ENCODE results near the gene MSRB3.
"Not testable (repeated sequence)": the region's sequence is repeated elsewhere in the genome, so short reads cannot be mapped to it uniquely, and the experiment has no call there.

Gene MSRB3

GRCh38 chr12:65460063-65460462, 181.6 kb downstream of the MSRB3 start:
- no peak for DNase-seq

GRCh38 chr12:65461017-65461416, 182.5 kb downstream of the MSRB3 start:
- DNase-seq, result no peak

- no peak for DNase-seq
These were observed 184.0 kb downstream of the MSRB3 start for GRCh38 chr12:65462484-65462883.

- DNase-seq, result no peak
These were observed 184.6 kb downstream of the MSRB3 start for GRCh38 chr12:65463082-65463481.

- no peak for DNase-seq
These were observed 185.1 kb downstream of the MSRB3 start for GRCh38 chr12:65463611-65464010.

- DNase-seq, result no peak
These were observed 186.4 kb downstream of the MSRB3 start for GRCh38 chr12:65464930-65465329.

- DNase-seq, result no peak
These were observed 187.5 kb downstream of the MSRB3 start for GRCh38 chr12:65465766-65466547.

GRCh38 chr12:65466911-65467310, 188.4 kb downstream of the MSRB3 start:
- no peak for DNase-seq

- DNase-seq, result no peak
These were observed 191.8 kb downstream of the MSRB3 start for GRCh38 chr12:65470256-65470655.

GRCh38 chr12:65472079-65472478, 193.6 kb downstream of the MSRB3 start:
- no peak for DNase-seq

- no peak for DNase-seq
These were observed 196.3 kb downstream of the MSRB3 start for GRCh38 chr12:65474831-65475230.

- DNase-seq, result no peak
These were observed 199.2 kb downstream of the MSRB3 start for GRCh38 chr12:65477721-65478120.

- not testable (repeated sequence) for DNase-seq
These were observed 205.5 kb downstream of the MSRB3 start for GRCh38 chr12:65483891-65484516.

- DNase-seq, result no peak
These were observed 209.7 kb downstream of the MSRB3 start for GRCh38 chr12:65488197-65488596.

- DNase-seq, result no peak
These were observed 211.8 kb downstream of the MSRB3 start for GRCh38 chr12:65490250-65490649.

- DNase-seq, result no peak
These were observed 214.8 kb downstream of the MSRB3 start for GRCh38 chr12:65492998-65493912.

- no peak for DNase-seq
These were observed 215.4 kb downstream of the MSRB3 start for GRCh38 chr12:65493913-65494245.

GRCh38 chr12:65494537-65494936, 216.1 kb downstream of the MSRB3 start:
- DNase-seq, result no peak

- DNase-seq, result no peak
These were observed 216.8 kb downstream of the MSRB3 start for GRCh38 chr12:65495233-65495632.

GRCh38 chr12:65496617-65497016, 218.1 kb downstream of the MSRB3 start:
- no peak for DNase-seq

GRCh38 chr12:65497660-65498059, 219.2 kb downstream of the MSRB3 start:
- no peak for DNase-seq

- no peak for DNase-seq
These were observed 220.7 kb downstream of the MSRB3 start for GRCh38 chr12:65499167-65499566.

GRCh38 chr12:65500091-65500900, 221.8 kb downstream of the MSRB3 start:
- no peak for DNase-seq
